Smooth muscle cell (in vitro differentiated cells): ENCODE measurements around the gene NRCAM. TPM values are rescaled to one million over a fixed set of nuclear protein-coding genes. Genes with fewer than 3 reads are reported as not detected.

ENCODE experiments used
- DNase-seq: peaks from one replicate; lab custom pipeline; 2025; ENCODE audit not compliant: unreplicated experiment; lab: John Stamatoyannopoulos, UW
- H2AFZ ChIP-seq: fragments of 200-600 bp; sonication (generic); 2 replicates; pipeline ENCODE4 v1.6.0; 2016; ENCODE audit warnings: antibody characterized with exemption, low read depth, mild to moderate bottlenecking
- H3F3A ChIP-seq: fragments of 200-600 bp; sonication (generic); 2 replicates; pipeline ENCODE4 v1.6.0; 2017; ENCODE audit warnings: antibody characterized with exemption, low read depth
- H3K27ac ChIP-seq: fragments of 200-600 bp; sonication (generic); 2 replicates; pipeline ENCODE4 v1.5.1; 2016; ENCODE audit warnings: low read depth, mild to moderate bottlenecking
- H3K27me3 ChIP-seq: fragments of 200-600 bp; sonication (generic); 2 replicates; pipeline ENCODE4 v1.6.1; 2016; ENCODE audit warnings: low read depth, mild to moderate bottlenecking
- H3K36me3 ChIP-seq: fragments of 200-600 bp; sonication (generic); 2 replicates; pipeline ENCODE4 v1.5.1; 2016; ENCODE audit warnings: low read depth
- H3K4me1 ChIP-seq: fragments of 200-600 bp; sonication (generic); 2 replicates; pipeline ENCODE4 v1.5.1; 2016; ENCODE audit warnings: low read depth
- H3K4me2 ChIP-seq: fragments of 200-600 bp; sonication (generic); 2 replicates; pipeline ENCODE4 v1.6.0; 2016; ENCODE audit warnings: mild to moderate bottlenecking
- H3K4me3 ChIP-seq: fragments of 200-600 bp; sonication (generic); 2 replicates; pipeline ENCODE4 v1.5.1; 2016; ENCODE audit warnings: mild to moderate bottlenecking
- H3K79me2 ChIP-seq: fragments of 200-600 bp; sonication (generic); 2 replicates; pipeline ENCODE4 v1.6.0; 2016; ENCODE audit warnings: low read depth, mild to moderate bottlenecking
- H3K9ac ChIP-seq: fragments of 200-600 bp; sonication (generic); 2 replicates; pipeline ENCODE4 v1.6.0; 2016; ENCODE audit warnings: low read depth
- H3K9me3 ChIP-seq: fragments of 200-600 bp; sonication (generic); replicated peaks from 2 replicates; pipeline ENCODE4 v1.5.1; 2016; ENCODE audit warnings: low read depth
- H4K20me1 ChIP-seq: fragments of 200-600 bp; sonication (generic); 2 replicates; pipeline ENCODE4 v1.6.0; 2016; ENCODE audit warnings: low read depth
- CTCF ChIP-seq: fragments of 200-600 bp; sonication (generic); IDR thresholded peaks from 2 replicates; pipeline ENCODE4 v1.5.1; 2017; ENCODE audit warnings: borderline replicate concordance, mild to moderate bottlenecking, antibody characterized with exemption; ENCODE audit not compliant: insufficient read depth, poor library complexity, severe bottlenecking
- WGBS: methylation state at CpG from one replicate; pipeline ENCODE4 v1.1.7; 2016; ENCODE audit warnings: low lambda C conversion rate; 5-methylcytosine and 5-hydroxymethylcytosine counted together
- polyA plus RNA-seq: library from polyadenylated mRNA; unstranded; fragments of >200 nt; fragmentation: Nextera tagmentation; extraction: Ambion mirVana; gene quantifications from 2 replicates; pipeline ENCODE4 v1.2.1, GENCODE V29; 2016
- total RNA-seq: library from RNA; depleted of rRNA; stranded (reverse); fragments of >200 nt; gene quantifications from 2 replicates; pipeline ENCODE4 v1.2.3, GENCODE V29; 2014

Gene NRCAM
- total and polyA plus RNA-seq, 2 experiments from 2014 or later, result 0.49 TPM; not detected in 1

GRCh38 chr7:108421720-108422331, 34.4 kb downstream of the NRCAM start:
- no peak overlapping the region for H3K9ac ChIP-seq
- H2AFZ ChIP-seq, result no peak overlapping the region
- no peak for TF ChIP-seq CTCF
- H3F3A ChIP-seq, result no peaks in the 10 kb centered on the region
- WGBS, result 56% methylated on average over 3 of the region's 3 CpGs
- H4K20me1 ChIP-seq, result no peaks in the 10 kb centered on the region
- H3K79me2 ChIP-seq, result no peaks in the 10 kb centered on the region
- no peak overlapping the region for H3K4me2 ChIP-seq
- H3K36me3 ChIP-seq, result no peaks in the 10 kb centered on the region
- no peak for DNase-seq
- no peak overlapping the region for H3K4me3 ChIP-seq
- H3K27me3 ChIP-seq, result no peaks in the 10 kb centered on the region
- no peaks in the 10 kb centered on the region for H3K4me1 ChIP-seq
- H3K9me3 ChIP-seq, result no peaks in the 10 kb centered on the region
- H3K27ac ChIP-seq, result no peak overlapping the region

GRCh38 chr7:108419961-108420908, 36.0 kb downstream of the NRCAM start:
- WGBS, result 52% methylated on average over 7 of the region's 7 CpGs
- no peaks in the 10 kb centered on the region for H3K36me3 ChIP-seq
- H3K27ac ChIP-seq, result no peak overlapping the region
- H3K4me1 ChIP-seq, result peaks cover 3% of the 10 kb centered on the region
- no peak for TF ChIP-seq CTCF
- H3K27me3 ChIP-seq, result no peaks in the 10 kb centered on the region
- no peaks in the 10 kb centered on the region for H3F3A ChIP-seq
- no peak overlapping the region for H3K4me2 ChIP-seq
- H3K79me2 ChIP-seq, result no peaks in the 10 kb centered on the region
- no peak overlapping the region for H2AFZ ChIP-seq
- no peak overlapping the region for H3K9ac ChIP-seq
- H4K20me1 ChIP-seq, result no peaks in the 10 kb centered on the region
- DNase-seq, result no peak
- H3K9me3 ChIP-seq, result no peaks in the 10 kb centered on the region
- H3K4me3 ChIP-seq, result no peak overlapping the region

DNA sequence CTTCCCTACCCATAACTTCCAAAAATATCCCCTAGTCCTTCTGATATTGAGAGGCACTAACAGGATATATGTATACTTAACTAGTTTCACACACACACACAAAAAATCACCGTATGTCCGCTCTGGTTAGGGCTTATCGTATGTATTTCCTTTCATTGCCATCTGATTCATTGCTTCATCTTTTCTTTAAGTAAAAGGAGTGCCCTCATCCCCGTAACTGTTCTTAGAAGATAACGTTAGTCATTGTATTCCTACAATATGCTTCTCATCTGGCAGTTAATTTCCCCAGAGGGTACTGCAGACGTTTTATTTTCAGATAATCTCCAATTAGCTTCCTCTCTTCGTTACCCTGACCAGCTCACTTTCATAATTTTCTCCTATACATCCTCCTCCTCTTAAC, 37.3 kb downstream of the NRCAM start:
- TF ChIP-seq CTCF, result no peak
- no peaks in the 10 kb centered on the region for H4K20me1 ChIP-seq
- H3K4me3 ChIP-seq, result no peak overlapping the region
- H3K27me3 ChIP-seq, result no peaks in the 10 kb centered on the region
- H3K36me3 ChIP-seq, result no peaks in the 10 kb centered on the region
- H3K9me3 ChIP-seq, result no peaks in the 10 kb centered on the region
- no peak overlapping the region for H3K27ac ChIP-seq
- WGBS, result 72% methylated on average over 7 of the region's 7 CpGs
- H2AFZ ChIP-seq, result no peak overlapping the region
- H3K4me2 ChIP-seq, result no peak overlapping the region
- H3F3A ChIP-seq, result no peaks in the 10 kb centered on the region
- no peak overlapping the region for H3K9ac ChIP-seq
- H3K79me2 ChIP-seq, result no peaks in the 10 kb centered on the region
- no peak for DNase-seq
- peaks cover 8% of the 10 kb centered on the region for H3K4me1 ChIP-seq
